GM12891 (cell line): ENCODE measurements around the gene BPIFB1.

Source experiments
- POLR2A ChIP-seq: IDR thresholded peaks from 2 replicates; pipeline ENCODE4 v1.6.1; 2011; ENCODE audit warnings: low read depth, low read length, control low read depth
- POLR2AphosphoS5 ChIP-seq: IDR thresholded peaks from 2 replicates; pipeline ENCODE4 v1.6.1; 2011; ENCODE audit warnings: low read depth, low read length, control low read depth
- TAF1 ChIP-seq: IDR thresholded peaks from 2 replicates; pipeline ENCODE4 v1.6.1; 2011; ENCODE audit warnings: low read depth, low read length, control low read depth

GRCh38 chr20:33280775-33281174 is 2.2 kb upstream of the BPIFB1 start:
- TF ChIP-seq POLR2A (no peak), POLR2AphosphoS5 (no peak), TAF1 (no peak)
